ENCODE data around the gene ZNF397.

The ZNF397 gene

DNA sequence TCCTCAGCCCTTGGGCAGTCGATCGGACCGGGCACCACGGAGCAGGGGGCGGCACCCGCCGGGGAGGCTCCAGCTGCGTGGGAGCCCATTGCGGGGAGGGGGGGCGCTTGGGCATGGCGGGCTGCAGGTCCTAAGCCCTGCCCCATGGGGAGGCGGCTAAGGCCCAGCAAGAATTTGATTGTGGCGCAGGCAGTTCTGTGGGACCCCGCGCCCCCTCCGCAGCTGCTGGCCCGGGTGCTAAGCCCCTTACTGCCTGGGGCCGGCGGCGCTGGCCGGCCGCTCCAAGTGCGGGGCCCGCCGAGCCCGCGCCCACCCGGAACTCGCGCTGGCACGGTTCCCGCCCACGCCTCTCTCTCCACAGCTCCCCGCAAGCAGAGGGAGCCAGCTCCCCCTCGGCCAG lies 30.8 kb downstream of the ZNF397 start:
- ATAC-seq: no peak
- TF ChIP-seq TOX (CRISPR knock-in tag; IDR thresholded peaks at IDR 0.05; ENCODE audit: borderline replicate concordance): no peak
- TF ChIP-seq ARNTL (CRISPR knock-in tag; IDR thresholded peaks at IDR 0.05; ENCODE audit: borderline replicate concordance, low read depth): no peak
- TF ChIP-seq, protein P1, sequence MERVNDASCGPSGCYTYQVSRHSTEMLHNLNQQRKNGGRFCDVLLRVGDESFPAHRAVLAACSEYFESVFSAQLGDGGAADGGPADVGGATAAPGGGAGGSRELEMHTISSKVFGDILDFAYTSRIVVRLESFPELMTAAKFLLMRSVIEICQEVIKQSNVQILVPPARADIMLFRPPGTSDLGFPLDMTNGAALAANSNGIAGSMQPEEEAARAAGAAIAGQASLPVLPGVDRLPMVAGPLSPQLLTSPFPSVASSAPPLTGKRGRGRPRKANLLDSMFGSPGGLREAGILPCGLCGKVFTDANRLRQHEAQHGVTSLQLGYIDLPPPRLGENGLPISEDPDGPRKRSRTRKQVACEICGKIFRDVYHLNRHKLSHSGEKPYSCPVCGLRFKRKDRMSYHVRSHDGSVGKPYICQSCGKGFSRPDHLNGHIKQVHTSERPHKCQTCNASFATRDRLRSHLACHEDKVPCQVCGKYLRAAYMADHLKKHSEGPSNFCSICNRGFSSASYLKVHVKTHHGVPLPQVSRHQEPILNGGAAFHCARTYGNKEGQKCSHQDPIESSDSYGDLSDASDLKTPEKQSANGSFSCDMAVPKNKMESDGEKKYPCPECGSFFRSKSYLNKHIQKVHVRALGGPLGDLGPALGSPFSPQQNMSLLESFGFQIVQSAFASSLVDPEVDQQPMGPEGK (CRISPR knock-in tag; IDR thresholded peaks at IDR 0.05; ENCODE audit: borderline replicate concordance): no peak
- no peak for TF ChIP-seq ZNF70 (CRISPR knock-in tag; IDR thresholded peaks at IDR 0.05)
- TF ChIP-seq CSRNP3 (CRISPR knock-in tag; IDR thresholded peaks at IDR 0.05): no peak
- no peak for TF ChIP-seq TCF4 (CRISPR knock-in tag; IDR thresholded peaks at IDR 0.05; ENCODE audit: borderline replicate concordance)
- TF ChIP-seq RARB (CRISPR knock-in tag; IDR thresholded peaks at IDR 0.05): no peak

DNA sequence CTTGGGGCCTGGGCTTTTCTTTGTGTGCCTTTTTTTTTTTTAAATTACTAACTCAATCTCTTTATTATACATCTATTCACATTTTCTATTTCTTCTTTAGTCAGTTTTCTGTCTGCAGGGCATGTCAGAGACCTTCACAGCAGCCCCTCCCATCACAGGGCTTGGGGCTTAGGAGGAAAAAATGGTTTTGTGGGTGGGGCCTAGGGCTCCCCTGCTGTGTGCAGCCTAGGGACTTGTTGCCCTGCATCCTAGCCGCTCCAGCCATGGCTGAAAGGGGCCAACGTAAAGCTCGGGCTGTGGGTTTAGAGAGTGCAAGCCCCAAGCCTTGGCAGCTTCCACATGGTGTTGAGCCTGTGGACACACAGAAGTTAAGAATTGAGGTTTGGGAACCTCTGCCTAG lies 35.4 kb downstream of the ZNF397 start:
- ATAC-seq: no peak
- TF ChIP-seq CSDC2 (CRISPR knock-in tag; IDR thresholded peaks at IDR 0.05): no peak
- no peak for TF ChIP-seq TOX (CRISPR knock-in tag; IDR thresholded peaks at IDR 0.05; ENCODE audit: borderline replicate concordance)
- TF ChIP-seq ZNF565 (CRISPR knock-in tag; conservative IDR thresholded peaks at IDR 0.05; ENCODE audit: low read depth): no peak
- TF ChIP-seq PPARA (CRISPR knock-in tag; IDR thresholded peaks at IDR 0.05; ENCODE audit: borderline replicate concordance): no peak
- TF ChIP-seq ISL1 (CRISPR knock-in tag; IDR thresholded peaks at IDR 0.05): no peak
- TF ChIP-seq ZNF8 (CRISPR knock-in tag; IDR thresholded peaks at IDR 0.05): no peak

DNA sequence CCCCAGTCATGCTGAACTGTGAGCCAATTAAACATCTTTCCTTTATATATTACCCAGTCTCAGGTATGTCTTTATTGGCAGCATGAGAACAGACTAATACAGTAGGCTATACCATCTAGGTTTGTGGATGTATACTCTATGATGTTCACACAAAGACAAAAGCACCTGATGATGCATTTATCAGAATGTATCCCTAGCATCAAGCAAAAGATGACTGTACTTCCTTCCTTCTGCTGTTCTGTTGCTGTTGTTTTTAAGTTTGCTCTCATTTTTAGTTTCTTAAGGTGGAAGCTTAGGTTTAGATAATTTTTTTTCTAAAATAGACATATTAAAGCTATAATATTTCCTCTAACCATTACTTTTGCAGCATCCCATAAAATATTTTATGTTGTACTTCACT lies 36.8 kb downstream of the ZNF397 start:
- no peak for ATAC-seq
- TF ChIP-seq CSRNP3 (CRISPR knock-in tag; IDR thresholded peaks at IDR 0.05): no peak

DNA sequence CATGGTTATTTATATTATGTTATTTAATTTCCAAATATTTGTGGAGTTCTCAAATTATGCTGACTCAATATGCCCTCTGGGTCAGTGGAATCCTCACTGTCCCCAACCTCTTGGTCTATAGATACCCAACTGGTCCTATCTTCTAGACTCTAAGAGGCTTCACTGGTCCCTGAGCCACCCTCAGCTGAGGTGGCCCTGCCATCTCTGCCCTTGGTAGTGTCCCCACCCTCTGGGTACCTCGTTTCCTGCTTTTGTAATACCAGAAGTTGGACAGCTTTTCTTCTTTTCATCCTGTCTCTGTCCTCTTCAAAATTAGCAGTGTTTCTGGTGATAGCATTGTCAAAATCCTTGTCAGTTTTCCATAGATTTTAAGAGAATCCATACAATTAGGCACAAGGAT lies 37.3 kb downstream of the ZNF397 start:
- no peak for TF ChIP-seq ZNF8 (CRISPR knock-in tag; IDR thresholded peaks at IDR 0.05)
- no peak for TF ChIP-seq ESRRG (CRISPR knock-in tag; IDR thresholded peaks at IDR 0.05)
- no peak for TF ChIP-seq OSR1 (CRISPR knock-in tag; IDR thresholded peaks at IDR 0.05)
- TF ChIP-seq GLIS3 (CRISPR knock-in tag; IDR thresholded peaks at IDR 0.05): no peak
- TF ChIP-seq ZC3H10 (CRISPR knock-in tag; IDR thresholded peaks at IDR 0.05): no peak
- TF ChIP-seq ZFP3 (CRISPR knock-in tag; IDR thresholded peaks at IDR 0.05): no peak
- no peak for TF ChIP-seq CREB5 (CRISPR knock-in tag; IDR thresholded peaks at IDR 0.05; ENCODE audit: low read depth)
- no peak for TF ChIP-seq ZFP30 (CRISPR knock-in tag; IDR thresholded peaks at IDR 0.05)
- TF ChIP-seq ISL1 (CRISPR knock-in tag; IDR thresholded peaks at IDR 0.05): no peak
- TF ChIP-seq ZNF70 (CRISPR knock-in tag; IDR thresholded peaks at IDR 0.05): no peak
- no peak for TF ChIP-seq CSDC2 (CRISPR knock-in tag; IDR thresholded peaks at IDR 0.05)
- TF ChIP-seq TCF4 (CRISPR knock-in tag; IDR thresholded peaks at IDR 0.05; ENCODE audit: borderline replicate concordance): no peak
- TF ChIP-seq BACH2 (CRISPR knock-in tag; IDR thresholded peaks at IDR 0.05; ENCODE audit: borderline replicate concordance): no peak
- no peak for TF ChIP-seq PPARA (CRISPR knock-in tag; IDR thresholded peaks at IDR 0.05; ENCODE audit: borderline replicate concordance)
- ATAC-seq: no peak

GRCh38 chr18:35278969-35279368 lies 38.1 kb downstream of the ZNF397 start:
- ATAC-seq: no peak
- TF ChIP-seq ARNTL (CRISPR knock-in tag; IDR thresholded peaks at IDR 0.05; ENCODE audit: borderline replicate concordance, low read depth) (no peak), OSR1 (CRISPR knock-in tag; IDR thresholded peaks at IDR 0.05) (no peak), TOX (CRISPR knock-in tag; IDR thresholded peaks at IDR 0.05; ENCODE audit: borderline replicate concordance) (no peak), PPARA (CRISPR knock-in tag; IDR thresholded peaks at IDR 0.05; ENCODE audit: borderline replicate concordance) (no peak), GLIS3 (CRISPR knock-in tag; IDR thresholded peaks at IDR 0.05) (no peak), ZNF565 (CRISPR knock-in tag; conservative IDR thresholded peaks at IDR 0.05; ENCODE audit: low read depth) (no peak)
- TF ChIP-seq, protein P1 (CRISPR knock-in tag; IDR thresholded peaks at IDR 0.05; ENCODE audit: borderline replicate concordance): no peak
- TF ChIP-seq, protein P2, sequence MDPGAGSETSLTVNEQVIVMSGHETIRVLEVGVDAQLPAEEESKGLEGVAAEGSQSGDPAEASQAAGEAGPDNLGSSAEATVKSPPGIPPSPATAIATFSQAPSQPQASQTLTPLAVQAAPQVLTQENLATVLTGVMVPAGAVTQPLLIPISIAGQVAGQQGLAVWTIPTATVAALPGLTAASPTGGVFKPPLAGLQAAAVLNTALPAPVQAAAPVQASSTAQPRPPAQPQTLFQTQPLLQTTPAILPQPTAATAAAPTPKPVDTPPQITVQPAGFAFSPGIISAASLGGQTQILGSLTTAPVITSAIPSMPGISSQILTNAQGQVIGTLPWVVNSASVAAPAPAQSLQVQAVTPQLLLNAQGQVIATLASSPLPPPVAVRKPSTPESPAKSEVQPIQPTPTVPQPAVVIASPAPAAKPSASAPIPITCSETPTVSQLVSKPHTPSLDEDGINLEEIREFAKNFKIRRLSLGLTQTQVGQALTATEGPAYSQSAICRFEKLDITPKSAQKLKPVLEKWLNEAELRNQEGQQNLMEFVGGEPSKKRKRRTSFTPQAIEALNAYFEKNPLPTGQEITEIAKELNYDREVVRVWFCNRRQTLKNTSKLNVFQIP (CRISPR knock-in tag; IDR thresholded peaks at IDR 0.05; ENCODE audit: borderline replicate concordance, low read depth): no peak
- TF ChIP-seq, protein P3, sequence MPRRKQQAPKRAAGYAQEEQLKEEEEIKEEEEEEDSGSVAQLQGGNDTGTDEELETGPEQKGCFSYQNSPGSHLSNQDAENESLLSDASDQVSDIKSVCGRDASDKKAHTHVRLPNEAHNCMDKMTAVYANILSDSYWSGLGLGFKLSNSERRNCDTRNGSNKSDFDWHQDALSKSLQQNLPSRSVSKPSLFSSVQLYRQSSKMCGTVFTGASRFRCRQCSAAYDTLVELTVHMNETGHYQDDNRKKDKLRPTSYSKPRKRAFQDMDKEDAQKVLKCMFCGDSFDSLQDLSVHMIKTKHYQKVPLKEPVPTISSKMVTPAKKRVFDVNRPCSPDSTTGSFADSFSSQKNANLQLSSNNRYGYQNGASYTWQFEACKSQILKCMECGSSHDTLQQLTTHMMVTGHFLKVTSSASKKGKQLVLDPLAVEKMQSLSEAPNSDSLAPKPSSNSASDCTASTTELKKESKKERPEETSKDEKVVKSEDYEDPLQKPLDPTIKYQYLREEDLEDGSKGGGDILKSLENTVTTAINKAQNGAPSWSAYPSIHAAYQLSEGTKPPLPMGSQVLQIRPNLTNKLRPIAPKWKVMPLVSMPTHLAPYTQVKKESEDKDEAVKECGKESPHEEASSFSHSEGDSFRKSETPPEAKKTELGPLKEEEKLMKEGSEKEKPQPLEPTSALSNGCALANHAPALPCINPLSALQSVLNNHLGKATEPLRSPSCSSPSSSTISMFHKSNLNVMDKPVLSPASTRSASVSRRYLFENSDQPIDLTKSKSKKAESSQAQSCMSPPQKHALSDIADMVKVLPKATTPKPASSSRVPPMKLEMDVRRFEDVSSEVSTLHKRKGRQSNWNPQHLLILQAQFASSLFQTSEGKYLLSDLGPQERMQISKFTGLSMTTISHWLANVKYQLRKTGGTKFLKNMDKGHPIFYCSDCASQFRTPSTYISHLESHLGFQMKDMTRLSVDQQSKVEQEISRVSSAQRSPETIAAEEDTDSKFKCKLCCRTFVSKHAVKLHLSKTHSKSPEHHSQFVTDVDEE (CRISPR knock-in tag; IDR thresholded peaks at IDR 0.05): no peak

Data from SK-N-SH treated with all-trans-retinoic acid at 6 μM for 48 hours (cell line).